ENCODE results near the gene LOC128125822.

LOC128125822 gene

GRCh38 chr6:63543001-63543400 is 29.3 kb upstream of the LOC128125822 start:
- TF ChIP-seq CTCF (IDR thresholded peaks at IDR 0.05; ENCODE audit: borderline replicate concordance, extremely low read depth, insufficient read depth) = no peak
- intact Hi-C loops (cut with DNase I) = no loop called here
- FAIRE-seq (no peak), DNase-seq (no peak)
- Histone ChIP-seq H3K4me3 (ENCODE audit: low read length in 3 of 3) (no peak overlapping the region), H3K27ac (ENCODE audit: low read depth in 2 of 2, low read length in 2 of 2) (no peak overlapping the region), H3K27me3 (ENCODE audit: control insufficient read depth, insufficient read depth, low read length) (no peaks in the 10 kb centered on the region), H3K36me3 (ENCODE audit: control insufficient read depth in 2 of 3, insufficient read depth in 3 of 3, low read length in 3 of 3) (no peaks in the 10 kb centered on the region), H3K9me3 (ENCODE audit: control insufficient read depth in 2 of 3, insufficient read depth in 1 of 3, low read length in 3 of 3) (no peaks in the 10 kb centered on the region), H3K4me1 (ENCODE audit: control insufficient read depth in 2 of 3, insufficient read depth in 2 of 3, low read depth in 1 of 3, low read length in 3 of 3) (peaks cover 0 to 5% (median 0%) of the 10 kb centered on the region in 3 donors), H3K9ac (ENCODE audit: low read length in 3 of 3) (no peak overlapping the region)

GRCh38 chr6:63543982-63544381 is 28.3 kb upstream of the LOC128125822 start:
- TF ChIP-seq CTCF (IDR thresholded peaks at IDR 0.05; ENCODE audit: borderline replicate concordance, extremely low read depth, insufficient read depth) = no peak
- no peaks in the 10 kb centered on the region for H3K9me3 ChIP-seq (ENCODE audit: control insufficient read depth in 2 of 3, insufficient read depth in 1 of 3, low read length in 3 of 3)
- H3K27ac ChIP-seq (ENCODE audit: low read depth in 2 of 2, low read length in 2 of 2) = no peak overlapping the region
- no peaks in the 10 kb centered on the region for H3K4me1 ChIP-seq (ENCODE audit: control insufficient read depth in 2 of 3, insufficient read depth in 2 of 3, low read depth in 1 of 3, low read length in 3 of 3)
- no peaks in the 10 kb centered on the region for H3K27me3 ChIP-seq (ENCODE audit: control insufficient read depth, insufficient read depth, low read length)
- FAIRE-seq = no peak
- H3K36me3 ChIP-seq (ENCODE audit: control insufficient read depth in 2 of 3, insufficient read depth in 3 of 3, low read length in 3 of 3) = no peaks in the 10 kb centered on the region
- no peak overlapping the region for H3K9ac ChIP-seq (ENCODE audit: low read length in 3 of 3)
- no peak for DNase-seq
- intact Hi-C loops (cut with DNase I) = no loop called here
- H3K4me3 ChIP-seq (ENCODE audit: low read length in 3 of 3) = no peak overlapping the region

GRCh38 chr6:63546236-63546635 is 26.0 kb upstream of the LOC128125822 start:
- no peak for TF ChIP-seq CTCF (IDR thresholded peaks at IDR 0.05; ENCODE audit: borderline replicate concordance, extremely low read depth, insufficient read depth)
- Histone ChIP-seq H3K27me3 (ENCODE audit: control insufficient read depth, insufficient read depth, low read length) (no peaks in the 10 kb centered on the region), H3K4me3 (ENCODE audit: low read length in 3 of 3) (no peak overlapping the region), H3K9ac (ENCODE audit: low read length in 3 of 3) (no peak overlapping the region), H3K36me3 (ENCODE audit: control insufficient read depth in 2 of 3, insufficient read depth in 3 of 3, low read length in 3 of 3) (no peaks in the 10 kb centered on the region), H3K9me3 (ENCODE audit: control insufficient read depth in 2 of 3, insufficient read depth in 1 of 3, low read length in 3 of 3) (no peaks in the 10 kb centered on the region), H3K27ac (ENCODE audit: low read depth in 2 of 2, low read length in 2 of 2) (no peak overlapping the region), H3K4me1 (ENCODE audit: control insufficient read depth in 2 of 3, insufficient read depth in 2 of 3, low read depth in 1 of 3, low read length in 3 of 3) (no peaks in the 10 kb centered on the region)
- DNase-seq (no peak), FAIRE-seq (no peak)
- intact Hi-C loops (cut with DNase I) = no loop called here

GRCh38 chr6:63546697-63547096 is 25.6 kb upstream of the LOC128125822 start:
- FAIRE-seq = peak; percentile 64
- no peak for TF ChIP-seq CTCF (IDR thresholded peaks at IDR 0.05; ENCODE audit: borderline replicate concordance, extremely low read depth, insufficient read depth)
- intact Hi-C loops (cut with DNase I) = no loop called here
- H3K9me3 ChIP-seq (ENCODE audit: control insufficient read depth in 2 of 3, insufficient read depth in 1 of 3, low read length in 3 of 3) = no peaks in the 10 kb centered on the region
- no peaks in the 10 kb centered on the region for H3K27me3 ChIP-seq (ENCODE audit: control insufficient read depth, insufficient read depth, low read length)
- H3K4me3 ChIP-seq (ENCODE audit: low read length in 3 of 3) = no peak overlapping the region
- H3K4me1 ChIP-seq (ENCODE audit: control insufficient read depth in 2 of 3, insufficient read depth in 2 of 3, low read depth in 1 of 3, low read length in 3 of 3) = no peaks in the 10 kb centered on the region
- no peaks in the 10 kb centered on the region for H3K36me3 ChIP-seq (ENCODE audit: control insufficient read depth in 2 of 3, insufficient read depth in 3 of 3, low read length in 3 of 3)
- no peak overlapping the region for H3K27ac ChIP-seq (ENCODE audit: low read depth in 2 of 2, low read length in 2 of 2)
- DNase-seq = no peak
- no peak overlapping the region for H3K9ac ChIP-seq (ENCODE audit: low read length in 3 of 3)
